Body of pancreas (tissue), 4 donors: Measurements from ENCODE around the gene UBA7. TPM values are rescaled to one million over a fixed set of nuclear protein-coding genes. Genes with fewer than 3 reads are reported as not detected.

Source experiments
- ATAC-seq: fragments of 150-250 bp; one replicate; pipeline ENCODE4 v1.9.1; 2016
- DNase-seq, 4 donors: peaks; one replicate each; pipeline ENCODE4 v3.0.0-alpha.2; 2019
- H3K27ac ChIP-seq, 4 donors: fragments of 200-600 bp; sonication (generic); 1 replicate in 3 of 4; 2 replicates in 1 of 4; pipeline versions ENCODE4 v1.5.1 to v1.6.1; 2016 to 2019; ENCODE audit warnings: mild to moderate bottlenecking in 1 of 4, mixed read lengths in 1 of 4, moderate library complexity in 1 of 4
- H3K27me3 ChIP-seq, 2 donors: fragments of 200-600 bp; sonication (generic); one replicate each; pipeline ENCODE4 v1.6.0; 2016; ENCODE audit warnings: mild to moderate bottlenecking in 1 of 2
- H3K36me3 ChIP-seq, 2 donors: fragments of 200-600 bp; sonication (generic); replicated peaks in 1 of 2; 2 replicates each; pipeline ENCODE4 v1.5.1; 2016; ENCODE audit warnings: low read depth in 2 of 2; ENCODE audit not compliant: insufficient read depth in 1 of 2
- H3K4me1 ChIP-seq: fragments of 200-600 bp; sonication (generic); one replicate; pipeline ENCODE4 v1.6.0; 2016
- H3K4me3 ChIP-seq, 2 donors: fragments of 200-600 bp; sonication (generic); 1 replicate in 1 of 2; 2 replicates in 1 of 2; pipeline ENCODE4 v1.5.1; 2016 to 2019
- H3K9me3 ChIP-seq, 3 donors: fragments of 200-600 bp; sonication (generic); 1 replicate in 2 of 3; 2 replicates in 1 of 3; pipeline ENCODE4 v1.5.1; 2016
- POLR2A ChIP-seq, 3 donors: fragments of 450-650 bp; IDR thresholded peaks; one replicate each; pipeline ENCODE4 v1.6.1; 2016; ENCODE audit warnings: antibody characterized with exemption in 3 of 3, mild to moderate bottlenecking in 2 of 3
- WGBS, 2 donors: methylation state at CpG; one replicate each; pipeline ENCODE4 v1.1.5; 2017; 5-methylcytosine and 5-hydroxymethylcytosine counted together
- intact Hi-C: fragments of 100-400 bp; cut with DNase I; formaldehyde crosslinking; loops from one replicate; pipeline ENCODE4 v1.15.1; 2023
- total RNA-seq, 2 donors: library from RNA; depleted of rRNA; stranded (reverse); fragments of >200 nt; gene quantifications; one replicate each; pipeline ENCODE4 v1.1.0, GENCODE V29; 2016
- TF ChIP-seq, protein P1 (sequence below), 7 experiments: fragments of 450-650 bp in 4 of 7; fragments of 200-600 bp in 3 of 7; sonication (generic) in 3 of 7; IDR thresholded peaks; one replicate each; pipeline ENCODE4 v1.5.1; 2016 to 2019; ENCODE audit warnings: antibody characterized with exemption in 7 of 7

UBA7 gene
- total RNA-seq, 2 donors from 2014 or later, result 39.2 to 86.4 TPM

DNA sequence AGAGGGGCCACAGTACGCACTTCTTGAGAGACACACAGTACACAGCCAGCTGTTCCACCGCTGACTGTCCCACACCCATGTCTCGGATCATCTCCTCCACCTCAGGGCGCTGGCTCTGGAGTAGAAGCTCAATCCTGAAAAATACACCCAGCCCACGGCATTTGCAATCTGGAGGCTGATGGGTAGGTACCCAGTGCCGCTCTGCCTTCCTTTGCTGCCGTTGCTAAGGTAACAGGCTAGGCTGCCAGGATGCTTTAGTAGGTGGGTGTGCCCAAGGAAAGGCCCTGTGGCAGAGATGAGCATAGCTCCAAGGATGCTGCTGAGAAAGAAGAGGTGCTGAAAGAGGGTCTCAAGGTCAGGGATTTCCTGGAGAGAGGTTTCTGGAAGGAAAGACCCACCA lies 28.1 kb upstream of the UBA7 start:
- TF ChIP-seq, protein P1, sequence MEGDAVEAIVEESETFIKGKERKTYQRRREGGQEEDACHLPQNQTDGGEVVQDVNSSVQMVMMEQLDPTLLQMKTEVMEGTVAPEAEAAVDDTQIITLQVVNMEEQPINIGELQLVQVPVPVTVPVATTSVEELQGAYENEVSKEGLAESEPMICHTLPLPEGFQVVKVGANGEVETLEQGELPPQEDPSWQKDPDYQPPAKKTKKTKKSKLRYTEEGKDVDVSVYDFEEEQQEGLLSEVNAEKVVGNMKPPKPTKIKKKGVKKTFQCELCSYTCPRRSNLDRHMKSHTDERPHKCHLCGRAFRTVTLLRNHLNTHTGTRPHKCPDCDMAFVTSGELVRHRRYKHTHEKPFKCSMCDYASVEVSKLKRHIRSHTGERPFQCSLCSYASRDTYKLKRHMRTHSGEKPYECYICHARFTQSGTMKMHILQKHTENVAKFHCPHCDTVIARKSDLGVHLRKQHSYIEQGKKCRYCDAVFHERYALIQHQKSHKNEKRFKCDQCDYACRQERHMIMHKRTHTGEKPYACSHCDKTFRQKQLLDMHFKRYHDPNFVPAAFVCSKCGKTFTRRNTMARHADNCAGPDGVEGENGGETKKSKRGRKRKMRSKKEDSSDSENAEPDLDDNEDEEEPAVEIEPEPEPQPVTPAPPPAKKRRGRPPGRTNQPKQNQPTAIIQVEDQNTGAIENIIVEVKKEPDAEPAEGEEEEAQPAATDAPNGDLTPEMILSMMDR (IDR thresholded peaks at IDR 0.05), result no peak
- no peak for TF ChIP-seq POLR2A (IDR thresholded peaks at IDR 0.05)
- Histone ChIP-seq H3K4me3 (no peak overlapping the region), H3K36me3 (no peaks in the 10 kb centered on the region), H3K9me3 (no peaks in the 10 kb centered on the region), H3K27me3 (no peaks in the 10 kb centered on the region), H3K4me1 (peaks cover 13% of the 10 kb centered on the region), H3K27ac (no peak overlapping the region)
- DNase-seq (no peak), ATAC-seq (no peak)
- WGBS, 2 donors, result 92 to 100% methylated on average over 3 to 6 of the region's 7 CpGs
- intact Hi-C loops, result loop anchor here (5.0 kb wide), 1 partner anchor 40 kb away; the partner anchor contains the start of gene INKA1

DNA sequence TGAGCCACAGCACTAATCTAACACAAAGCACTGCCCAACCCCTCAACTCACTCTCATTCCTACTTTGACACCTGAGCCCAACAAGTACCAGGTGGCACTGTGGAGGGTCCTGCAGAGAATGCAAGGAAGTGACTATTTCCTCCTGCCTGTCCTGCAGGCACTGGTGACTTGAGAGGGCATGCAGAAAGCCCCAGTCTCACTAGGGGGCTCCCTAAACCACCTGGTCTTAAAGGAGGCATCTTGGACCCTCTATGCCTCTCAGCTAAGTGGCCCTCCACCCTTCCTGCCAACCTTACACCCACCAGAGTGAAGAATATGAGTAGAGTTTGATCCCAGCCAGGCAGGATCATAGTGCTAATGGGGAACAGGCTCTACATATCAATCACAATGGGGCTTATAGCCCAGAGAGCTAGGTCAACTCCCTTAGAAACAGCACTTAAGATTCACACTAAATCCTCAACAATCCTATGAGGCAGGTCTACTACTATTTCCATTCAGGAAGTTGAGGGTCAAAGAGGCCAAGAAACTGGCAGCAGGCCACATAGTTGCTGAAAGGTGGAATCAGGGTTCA lies 27.5 kb upstream of the UBA7 start:
- Histone ChIP-seq H3K36me3 (no peaks in the 10 kb centered on the region), H3K4me3 (no peak overlapping the region), H3K4me1 (peaks cover 13% of the 10 kb centered on the region), H3K27me3 (no peaks in the 10 kb centered on the region), H3K27ac (no peak overlapping the region), H3K9me3 (no peaks in the 10 kb centered on the region)
- ATAC-seq (no peak), DNase-seq (no peak)
- TF ChIP-seq, protein P1 (IDR thresholded peaks at IDR 0.05), result no peak
- TF ChIP-seq POLR2A (IDR thresholded peaks at IDR 0.05), result no peak
- intact Hi-C loops, result loop anchor here (5.0 kb wide), 1 partner anchor 39 kb away; the partner anchor contains the start of gene INKA1

DNA sequence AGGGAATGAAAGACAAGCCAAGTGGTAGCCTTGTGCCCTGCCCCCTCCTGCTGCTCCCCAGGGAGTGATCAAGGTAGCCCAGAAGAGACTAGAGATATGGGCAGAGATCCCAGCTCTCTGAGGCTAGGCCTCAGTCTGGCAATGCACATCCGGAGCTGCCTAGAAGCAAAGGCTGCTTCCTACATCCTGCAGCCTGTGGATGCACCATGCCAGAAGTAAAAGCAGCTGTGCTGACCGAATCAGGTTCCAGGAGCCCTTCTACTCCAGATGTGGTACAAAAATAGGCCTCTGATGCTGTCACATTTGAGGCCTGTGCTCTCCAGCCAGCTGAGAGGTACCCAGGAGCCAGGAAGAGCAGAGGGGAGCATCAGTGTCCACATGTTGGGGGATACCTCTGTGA lies 26.6 kb upstream of the UBA7 start:
- H3K4me3 ChIP-seq, result no peak overlapping the region
- H3K27ac ChIP-seq, result no peak overlapping the region
- H3K36me3 ChIP-seq, result no peaks in the 10 kb centered on the region
- DNase-seq, result no peak
- no peak for ATAC-seq
- no peak for TF ChIP-seq POLR2A (IDR thresholded peaks at IDR 0.05)
- TF ChIP-seq, protein P1 (IDR thresholded peaks at IDR 0.05), result no peak
- no peaks in the 10 kb centered on the region for H3K9me3 ChIP-seq
- 64 to 67% methylated on average over 1 to 2 of the region's 2 CpGs for whole genome bisulfite sequencing, 2 donors
- H3K4me1 ChIP-seq, result peaks cover 13% of the 10 kb centered on the region
- no peaks in the 10 kb centered on the region for H3K27me3 ChIP-seq
- intact Hi-C loops, result loop anchor here (5.0 kb wide), 1 partner anchor 38 kb away; the partner anchor contains the start of gene INKA1

DNA sequence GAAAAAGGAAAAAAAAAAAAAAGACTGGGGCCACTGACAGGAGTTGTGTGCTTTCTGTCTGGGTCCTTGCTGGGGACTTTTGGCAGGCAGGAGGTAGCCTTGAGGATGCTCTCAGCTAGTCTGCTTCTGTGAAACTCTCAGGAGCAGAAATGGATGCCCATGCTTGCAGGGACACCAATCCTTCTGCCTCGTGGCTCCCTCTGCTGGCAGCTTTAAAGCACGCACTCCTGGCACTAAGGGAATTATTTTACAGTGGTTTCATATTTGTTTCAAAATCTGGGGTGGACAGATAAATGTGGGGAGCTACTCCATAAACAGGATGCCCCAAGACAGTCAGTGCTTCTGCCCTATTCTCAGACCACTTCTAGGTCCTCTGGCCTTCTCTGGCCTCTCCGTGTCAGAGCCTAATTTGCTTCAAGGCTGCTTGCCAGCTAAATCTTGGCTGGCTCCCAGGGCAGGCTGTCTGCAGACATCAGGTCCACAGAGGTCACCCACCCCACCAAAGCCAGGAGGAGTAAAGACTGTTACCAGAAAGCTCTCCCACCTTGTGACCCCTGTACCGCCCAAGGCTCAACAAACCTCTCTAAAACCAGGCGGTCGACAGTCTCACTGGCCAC lies 25.5 kb upstream of the UBA7 start:
- peak; percentile 80 to 85 (median 82) for DNase-seq
- ATAC-seq, result peak; percentile 87
- no peaks in the 10 kb centered on the region for H3K27me3 ChIP-seq
- peak overlapping the region in 1 of 4 donors; percentile 22 for H3K27ac ChIP-seq
- intact Hi-C loops, result loop anchor here (10.0 kb wide), 1 partner anchor 134 kb away; no protein-coding TSS in a partner anchor
- H3K4me3 ChIP-seq, result no peak overlapping the region
- peaks cover 6% of the 10 kb centered on the region for H3K4me1 ChIP-seq
- H3K9me3 ChIP-seq, result no peaks in the 10 kb centered on the region
- TF ChIP-seq, protein P1 (IDR thresholded peaks at IDR 0.05), result peak; percentile 87 to 94 (median 91)
- TF ChIP-seq POLR2A (IDR thresholded peaks at IDR 0.05), result no peak
- WGBS, 2 donors, result 37 to 44% methylated on average over 6 of the region's 6 CpGs
- no peaks in the 10 kb centered on the region for H3K36me3 ChIP-seq
